Omental fat pad (tissue), 4 donors: ENCODE results near the gene LAMP2. TPM values are rescaled to one million over a fixed set of nuclear protein-coding genes. Genes with fewer than 3 reads are reported as not detected.
"Not testable (repeated sequence)": the region's sequence is repeated elsewhere in the genome, so short reads cannot be mapped to it uniquely, and the experiment has no call there.

Experiments used
- ATAC-seq: fragments of 150-250 bp; one replicate; pipeline ENCODE4 v1.9.1; 2016; ENCODE audit warnings: mild to moderate bottlenecking, moderate library complexity; ENCODE audit not compliant: low FRiP score
- DNase-seq: peaks from one replicate; pipeline ENCODE4 v3.0.0-alpha.2; 2019; ENCODE audit warnings: low spot score
- total RNA-seq, 4 donors: library from RNA; depleted of rRNA; stranded (reverse); fragments of >200 nt; gene quantifications; one replicate each; pipeline ENCODE4 v1.1.0, GENCODE V29; 2016
- TF ChIP-seq, protein P1 (sequence below), 3 donors: fragments of 450-650 bp; IDR thresholded peaks; one replicate each; pipeline ENCODE4 v1.5.1; 2016 to 2017; ENCODE audit warnings: antibody characterized with exemption in 3 of 3, mild to moderate bottlenecking in 3 of 3, moderate library complexity in 2 of 3

The LAMP2 gene
- total RNA-seq, 4 donors from 2014 or later: 111 to 123 (median 117) TPM

DNA sequence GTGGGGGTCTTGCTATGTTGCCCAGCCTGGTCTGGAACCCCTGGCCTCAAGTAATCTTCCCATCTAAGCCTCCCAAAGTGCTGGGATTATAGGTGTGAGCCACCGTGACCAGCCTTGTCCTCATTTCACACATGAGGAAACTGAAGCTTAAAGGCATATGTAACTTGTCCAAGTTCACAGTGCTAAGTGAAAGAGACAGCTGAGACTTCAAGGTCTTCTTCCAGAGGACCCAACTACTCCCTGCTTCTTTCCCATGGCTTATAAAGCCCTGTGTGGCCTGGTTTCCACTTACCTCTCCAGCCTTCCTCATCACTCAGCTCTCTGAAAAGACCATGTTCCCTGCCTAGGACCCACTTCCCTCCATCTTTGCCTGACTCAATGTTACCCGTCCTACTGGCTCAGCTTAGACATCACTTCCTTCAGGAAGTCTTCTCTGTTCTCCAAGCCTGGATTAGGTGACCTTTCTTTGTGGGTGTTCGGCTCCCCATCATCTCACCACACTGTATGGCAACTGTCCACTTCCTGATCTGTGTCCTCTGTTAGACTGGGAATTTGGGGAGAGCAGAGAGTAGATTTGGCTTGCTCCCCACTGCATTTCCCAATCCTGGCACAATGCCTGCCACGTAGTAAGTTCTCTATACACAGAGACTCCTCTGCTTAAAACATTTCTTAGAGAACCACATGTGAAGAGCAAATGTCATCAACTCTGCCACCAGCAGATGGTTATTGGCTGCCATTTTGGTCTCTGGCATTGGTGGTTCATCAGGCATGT is 30.4 kb upstream of the LAMP2 start:
- DNase-seq (no peak), ATAC-seq (no peak)
- TF ChIP-seq, protein P1, sequence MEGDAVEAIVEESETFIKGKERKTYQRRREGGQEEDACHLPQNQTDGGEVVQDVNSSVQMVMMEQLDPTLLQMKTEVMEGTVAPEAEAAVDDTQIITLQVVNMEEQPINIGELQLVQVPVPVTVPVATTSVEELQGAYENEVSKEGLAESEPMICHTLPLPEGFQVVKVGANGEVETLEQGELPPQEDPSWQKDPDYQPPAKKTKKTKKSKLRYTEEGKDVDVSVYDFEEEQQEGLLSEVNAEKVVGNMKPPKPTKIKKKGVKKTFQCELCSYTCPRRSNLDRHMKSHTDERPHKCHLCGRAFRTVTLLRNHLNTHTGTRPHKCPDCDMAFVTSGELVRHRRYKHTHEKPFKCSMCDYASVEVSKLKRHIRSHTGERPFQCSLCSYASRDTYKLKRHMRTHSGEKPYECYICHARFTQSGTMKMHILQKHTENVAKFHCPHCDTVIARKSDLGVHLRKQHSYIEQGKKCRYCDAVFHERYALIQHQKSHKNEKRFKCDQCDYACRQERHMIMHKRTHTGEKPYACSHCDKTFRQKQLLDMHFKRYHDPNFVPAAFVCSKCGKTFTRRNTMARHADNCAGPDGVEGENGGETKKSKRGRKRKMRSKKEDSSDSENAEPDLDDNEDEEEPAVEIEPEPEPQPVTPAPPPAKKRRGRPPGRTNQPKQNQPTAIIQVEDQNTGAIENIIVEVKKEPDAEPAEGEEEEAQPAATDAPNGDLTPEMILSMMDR (IDR thresholded peaks at IDR 0.05): no peak

DNA sequence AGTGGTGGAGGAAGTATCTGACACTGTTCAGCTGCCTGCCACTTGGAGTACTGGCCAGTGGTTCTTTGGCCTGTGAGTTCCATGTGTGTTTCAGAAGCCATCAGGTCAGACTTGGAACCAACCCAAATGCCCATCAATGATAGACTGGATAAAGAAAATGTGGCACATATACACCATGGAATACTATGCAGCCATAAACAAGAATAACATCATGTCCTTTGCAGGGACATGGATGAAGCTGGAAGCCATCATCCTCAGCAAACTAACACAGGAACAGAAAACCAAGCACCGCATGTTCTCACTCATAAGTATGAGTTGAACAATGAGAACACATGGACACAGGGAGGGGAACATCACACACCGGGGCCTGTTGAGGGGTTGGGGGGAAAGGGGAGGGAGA is 21.0 kb upstream of the LAMP2 start:
- not testable (repeated sequence) for DNase-seq, ATAC-seq

DNA sequence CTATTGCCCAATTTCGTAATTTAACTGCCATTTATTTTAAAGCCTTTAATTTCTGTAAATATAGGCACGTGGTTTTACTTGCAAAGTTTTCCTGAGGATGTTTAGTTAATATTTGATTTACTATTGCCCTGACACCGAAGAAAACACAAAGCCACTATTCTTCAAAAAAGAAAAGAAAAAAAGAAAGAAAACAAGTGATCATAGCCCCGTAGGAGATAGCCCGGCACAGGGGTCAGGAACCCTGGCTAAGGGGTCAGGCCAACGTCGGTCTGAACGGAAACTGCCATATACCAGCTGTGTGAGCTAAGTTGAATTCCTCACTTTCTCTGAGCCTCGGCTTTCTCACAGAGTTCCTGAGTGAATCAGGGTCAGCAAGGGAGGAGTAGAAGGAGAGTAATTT is 17.7 kb upstream of the LAMP2 start:
- DNase-seq (no peak), ATAC-seq (no peak)
- TF ChIP-seq, protein P1 (IDR thresholded peaks at IDR 0.05): no peak

DNA sequence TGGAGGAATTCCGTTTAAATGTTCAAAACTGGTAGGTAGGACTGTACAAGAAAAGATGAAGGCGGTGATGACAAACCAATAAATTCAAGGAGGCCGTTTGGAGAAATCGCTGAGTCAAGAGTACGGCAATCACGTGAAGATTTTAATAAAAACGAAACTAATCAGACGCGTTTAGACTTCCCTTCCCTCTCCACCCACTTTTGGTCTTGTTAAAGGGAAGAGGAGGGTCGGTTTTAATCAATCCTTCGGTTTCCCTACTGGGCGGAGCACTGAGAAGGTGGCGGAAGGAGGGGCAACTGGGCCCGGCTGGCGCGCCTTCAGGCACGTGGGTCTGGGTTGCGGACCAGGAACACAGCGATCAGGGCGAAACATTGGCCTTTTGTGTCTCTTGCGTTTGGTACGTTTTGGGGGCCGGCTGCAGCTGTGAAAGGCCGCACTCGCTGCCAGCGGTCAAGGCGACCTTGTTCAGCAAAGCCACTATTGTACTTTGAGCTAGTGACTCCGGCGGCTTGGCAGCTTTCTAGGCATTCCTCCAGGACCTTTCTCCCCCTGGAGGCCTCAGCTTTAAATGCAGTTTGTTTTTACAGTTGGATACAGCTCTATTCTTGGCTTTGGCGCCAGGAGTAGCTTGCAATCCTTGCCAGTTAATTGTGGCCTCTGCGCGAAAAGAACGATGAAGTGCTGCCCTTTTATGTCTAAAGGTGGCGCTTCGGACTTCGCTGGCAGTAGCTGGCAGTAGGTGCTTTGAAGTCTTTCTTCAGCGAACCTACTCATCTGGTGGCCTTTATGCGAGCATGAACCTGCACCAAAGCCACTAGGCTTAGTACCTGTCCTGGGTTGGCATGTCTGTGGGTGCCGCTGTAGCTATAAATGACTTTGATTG is 16.8 kb upstream of the LAMP2 start:
- peak; percentile 91 for ATAC-seq
- TF ChIP-seq, protein P1 (IDR thresholded peaks at IDR 0.05): no peak
- no peak for DNase-seq

GRCh38 chrX:120485315-120485637 is 16.2 kb upstream of the LAMP2 start:
- ATAC-seq (no peak), DNase-seq (no peak)
- TF ChIP-seq, protein P1 (IDR thresholded peaks at IDR 0.05): no peak

- TF ChIP-seq, protein P1 (IDR thresholded peaks at IDR 0.05): no peak
- no peak for ATAC-seq
- no peak for DNase-seq
Measured at GRCh38 chrX:120477453-120477852, 8.4 kb upstream of the LAMP2 start.

DNA sequence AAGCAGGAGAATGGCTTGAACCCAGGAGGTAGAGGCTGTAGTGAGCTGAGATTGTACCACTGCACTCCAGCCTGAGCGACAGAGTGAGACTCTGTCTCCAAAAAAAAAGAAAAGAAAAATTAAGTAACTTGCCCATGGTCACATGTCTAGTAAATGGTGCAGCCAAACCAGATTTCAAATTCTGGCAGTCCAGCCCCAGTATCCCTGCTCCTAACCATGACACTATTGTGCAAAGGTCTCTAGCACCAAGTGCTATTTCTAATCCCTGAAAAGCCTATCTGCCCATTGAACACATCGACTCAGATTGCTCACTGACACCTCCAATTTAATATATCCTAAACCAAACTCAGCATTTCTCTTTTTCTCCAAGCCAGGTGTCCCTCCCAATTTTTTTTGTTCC is 7.6 kb upstream of the LAMP2 start:
- no peak for DNase-seq
- TF ChIP-seq, protein P1 (IDR thresholded peaks at IDR 0.05): no peak
- no peak for ATAC-seq

DNA sequence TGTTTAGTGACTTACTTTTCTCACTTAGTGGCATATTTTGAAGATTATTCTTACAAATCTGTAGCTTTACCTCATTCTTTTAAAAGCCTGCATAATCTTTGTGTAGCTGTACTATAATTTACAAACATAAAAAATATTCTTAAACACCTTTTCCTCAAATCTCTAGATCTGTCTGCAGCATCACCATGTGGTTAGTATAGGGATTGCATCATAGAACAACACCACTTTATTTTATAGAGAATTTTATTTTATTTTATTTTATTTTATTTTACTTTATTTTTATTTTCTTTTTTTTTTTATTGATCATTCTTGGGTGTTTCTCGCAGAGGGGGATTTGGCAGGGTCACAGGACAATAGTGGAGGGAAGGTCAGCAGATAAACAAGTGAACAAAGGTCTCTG is 6.4 kb upstream of the LAMP2 start:
- not testable (repeated sequence) for DNase-seq, ATAC-seq
